Measurements from ENCODE around the gene MIF4GD.
"Not testable (repeated sequence)": the region's sequence is repeated elsewhere in the genome, so short reads cannot be mapped to it uniquely, and the experiment has no call there.

Gene MIF4GD

DNA sequence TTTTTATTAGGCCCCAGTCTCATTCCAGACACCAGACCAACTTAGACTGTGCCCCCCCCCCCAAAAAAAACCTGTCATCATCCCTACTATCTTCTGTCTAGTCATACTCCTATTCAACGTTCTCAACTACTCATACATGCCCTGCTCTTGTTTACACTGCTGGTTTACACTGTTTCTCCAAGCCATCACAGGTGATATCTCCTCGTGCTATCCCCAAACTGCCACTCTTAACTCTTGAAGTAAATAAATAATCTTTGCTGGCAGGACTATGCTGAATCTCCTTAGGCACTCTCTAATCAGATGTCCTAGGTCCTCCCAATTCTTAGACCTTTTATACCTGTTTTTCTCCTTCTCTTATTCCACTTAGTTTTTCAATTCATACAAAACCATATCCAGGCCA lies 13.8 kb downstream of the MIF4GD start:
- not testable (repeated sequence) for DNase-seq

DNA sequence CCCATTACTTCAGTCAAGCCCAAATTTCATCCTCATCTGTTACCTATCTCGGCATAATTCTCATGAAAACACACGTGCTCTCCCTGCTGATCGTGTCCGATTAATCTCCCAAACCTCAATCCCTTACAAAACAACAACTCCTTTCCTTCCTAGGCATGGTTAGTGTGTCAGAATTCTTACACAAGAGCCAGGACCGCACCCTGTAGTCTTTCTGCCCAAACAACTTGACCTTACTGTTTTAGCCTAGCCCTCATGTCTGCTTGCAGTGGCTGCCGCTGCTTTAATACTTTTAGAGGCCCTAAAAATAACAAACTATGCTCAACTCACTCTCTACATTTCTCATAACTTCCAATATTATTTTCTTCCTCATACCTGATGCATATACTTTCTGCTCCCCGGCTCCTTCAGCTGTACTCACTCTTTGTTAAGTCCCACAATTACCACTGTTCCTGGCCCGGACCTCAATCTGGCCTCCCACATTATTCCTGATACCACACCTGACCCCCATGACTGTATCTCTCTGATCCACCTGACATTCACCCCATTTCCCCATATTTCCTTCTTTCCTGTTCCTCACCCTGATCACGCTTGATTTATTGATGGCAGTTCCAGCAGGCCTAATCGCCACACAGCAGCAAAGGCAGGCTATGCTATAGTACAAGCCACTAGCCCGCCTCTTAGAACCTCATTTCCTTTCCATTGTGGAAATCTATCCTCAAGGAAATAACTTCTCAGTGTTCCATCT lies 14.9 kb downstream of the MIF4GD start:
- not testable (repeated sequence) for DNase-seq

DNA sequence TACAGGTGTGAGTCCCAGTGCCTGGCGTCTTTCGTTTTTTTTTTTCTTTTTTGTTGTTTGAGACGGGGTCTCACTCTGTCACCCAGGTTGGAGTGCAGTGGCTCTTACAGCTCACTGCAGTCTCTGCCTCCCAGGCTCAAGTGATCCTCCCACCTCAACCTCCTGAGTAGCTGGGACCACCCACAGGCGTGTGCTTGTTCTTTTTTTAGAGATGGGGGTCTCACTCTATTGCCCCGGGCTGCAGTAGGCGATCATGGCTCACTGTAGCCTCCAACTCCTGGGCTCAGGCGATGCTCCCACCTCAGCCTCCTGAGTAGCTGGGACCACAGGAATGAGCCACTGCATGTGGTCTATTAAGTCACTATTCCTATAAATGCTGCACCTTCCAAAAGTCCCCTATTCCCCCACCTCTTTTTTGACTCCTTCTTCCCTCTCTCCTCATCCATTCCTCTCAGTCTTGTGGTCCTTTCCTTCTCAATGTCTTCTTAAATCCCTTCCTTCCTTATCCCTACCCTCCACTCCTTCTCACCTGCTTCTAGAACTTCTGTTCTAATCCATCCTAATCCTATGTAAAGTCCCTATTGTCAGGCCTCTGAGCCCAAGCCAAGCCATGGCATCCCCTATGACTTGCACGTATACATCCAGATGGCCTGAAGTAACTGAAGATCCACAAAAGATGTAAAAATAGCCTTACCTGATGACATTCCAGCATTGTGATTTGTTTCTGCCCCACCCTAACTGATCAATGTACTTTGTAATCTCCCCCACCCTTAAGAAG lies 18.8 kb downstream of the MIF4GD start:
- DNase-seq, result no peak

DNA sequence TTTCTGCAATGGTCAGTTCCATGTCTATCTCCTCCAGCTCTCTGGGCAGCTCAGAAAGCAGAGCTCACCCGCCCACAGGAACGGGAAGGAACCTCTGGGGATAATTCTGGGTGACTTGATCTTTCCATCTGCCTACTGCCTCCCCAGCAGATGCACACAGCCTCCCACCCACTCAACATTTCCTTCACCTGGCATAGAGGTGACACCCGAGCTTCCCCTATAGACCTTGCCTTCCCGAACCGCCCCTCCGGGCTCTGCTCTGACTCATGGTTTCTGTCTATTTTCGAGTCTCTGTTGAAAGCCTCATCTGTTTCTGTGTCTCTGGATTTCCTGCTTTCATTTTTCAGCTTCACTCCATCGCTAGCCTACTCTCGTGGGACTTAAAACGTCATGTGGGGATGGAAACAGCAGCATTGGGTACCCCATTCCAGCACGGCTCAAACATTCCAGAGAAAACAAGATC lies 21.0 kb downstream of the MIF4GD start:
- DNase-seq, result peak; percentile 84 to 85

DNA sequence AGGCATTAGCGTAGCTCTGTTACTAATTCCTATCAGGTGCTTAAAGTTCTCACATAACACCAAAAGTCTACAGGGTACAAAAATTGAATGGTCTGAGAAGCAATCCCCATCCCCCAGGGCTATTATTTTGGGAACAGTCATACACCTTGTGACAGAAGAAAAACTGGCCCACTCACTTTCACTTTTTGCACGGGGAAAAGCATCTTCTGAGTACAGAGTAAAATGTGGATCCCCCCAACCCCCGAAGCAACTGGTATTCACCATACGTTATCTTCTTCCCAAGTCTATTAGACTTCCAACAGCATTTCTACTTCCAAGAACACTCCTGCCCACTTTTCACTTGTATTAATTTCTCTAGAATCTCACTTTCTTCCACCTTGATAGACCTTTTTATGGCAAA lies 21.5 kb downstream of the MIF4GD start:
- peak in 1 of 2 donors; percentile 39 for DNase-seq

DNA sequence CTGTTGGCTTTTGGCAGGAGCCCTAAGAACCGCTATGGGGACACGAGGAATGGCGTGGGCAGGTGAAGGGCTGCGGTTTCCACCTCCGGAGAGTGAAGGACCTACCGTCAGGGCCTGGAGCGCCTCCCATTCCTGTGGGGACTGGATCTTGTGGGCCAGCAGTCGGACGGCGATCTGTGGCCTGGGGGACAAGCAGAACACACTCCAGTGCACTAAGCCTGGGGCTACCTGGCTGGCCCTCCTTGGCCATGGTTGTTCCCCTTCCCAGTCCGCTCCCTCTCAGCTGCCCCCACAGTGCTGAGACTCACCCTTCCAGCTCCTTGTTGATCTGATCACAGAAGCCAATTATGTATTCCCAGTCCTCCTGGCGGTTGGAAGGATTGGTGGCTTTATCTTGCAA lies 24.6 kb downstream of the MIF4GD start:
- no peak for DNase-seq

DNA sequence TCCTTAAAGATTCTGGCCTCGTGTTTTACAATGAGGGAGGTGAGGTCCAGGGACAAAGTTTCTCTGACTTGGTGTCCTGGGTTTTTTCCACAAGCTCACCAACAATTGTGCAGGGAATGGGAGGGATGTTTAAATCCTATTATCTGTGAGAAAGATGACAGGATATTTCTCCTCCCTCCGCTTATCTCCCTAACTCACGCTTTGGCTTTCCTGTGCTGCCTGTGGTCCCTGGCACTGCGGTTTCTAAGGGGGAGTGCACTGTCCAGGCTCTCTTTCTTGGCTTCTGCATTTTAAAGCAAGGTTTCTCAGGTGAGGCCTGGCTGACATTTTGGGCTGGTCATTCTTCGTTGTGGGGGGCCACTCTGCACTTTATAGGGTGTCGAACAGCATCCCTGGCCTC lies 26.0 kb downstream of the MIF4GD start:
- DNase-seq, result no peak

DNA sequence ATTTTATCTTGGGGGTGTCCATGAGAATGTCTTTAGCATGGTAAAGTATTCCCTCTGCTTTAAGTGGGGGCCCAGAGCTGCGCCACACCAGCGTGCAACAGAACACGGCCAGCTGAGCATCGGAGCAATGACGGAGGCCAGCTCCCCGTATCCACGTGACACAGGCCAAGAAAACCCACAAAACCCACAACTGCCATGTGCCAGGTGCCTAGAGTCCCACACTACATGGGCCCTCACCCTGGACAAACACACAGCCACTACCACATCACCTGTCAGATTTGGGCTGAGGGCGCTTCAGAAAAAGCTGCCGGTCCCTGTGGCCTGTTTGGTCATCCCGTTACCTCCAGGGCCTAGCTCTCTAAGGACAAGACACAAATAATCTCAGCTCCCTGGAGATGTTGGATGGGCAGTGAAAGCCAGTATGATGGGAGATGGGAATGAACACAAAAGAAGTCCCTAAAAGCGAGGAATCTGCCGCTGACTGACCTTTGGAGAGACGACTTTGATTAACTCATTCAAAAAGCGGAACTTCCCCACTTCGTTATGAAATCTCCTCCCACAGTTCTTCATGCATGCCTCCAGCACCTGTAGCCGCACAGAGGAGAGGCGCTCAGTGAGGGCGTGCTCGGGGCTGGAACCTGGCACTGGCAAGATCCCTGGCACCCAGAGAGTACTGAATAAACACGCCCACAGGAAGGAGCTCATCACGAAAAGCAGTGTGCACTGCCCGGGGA lies 26.7 kb downstream of the MIF4GD start:
- peak in 1 of 2 donors; percentile 35 for DNase-seq

DNA sequence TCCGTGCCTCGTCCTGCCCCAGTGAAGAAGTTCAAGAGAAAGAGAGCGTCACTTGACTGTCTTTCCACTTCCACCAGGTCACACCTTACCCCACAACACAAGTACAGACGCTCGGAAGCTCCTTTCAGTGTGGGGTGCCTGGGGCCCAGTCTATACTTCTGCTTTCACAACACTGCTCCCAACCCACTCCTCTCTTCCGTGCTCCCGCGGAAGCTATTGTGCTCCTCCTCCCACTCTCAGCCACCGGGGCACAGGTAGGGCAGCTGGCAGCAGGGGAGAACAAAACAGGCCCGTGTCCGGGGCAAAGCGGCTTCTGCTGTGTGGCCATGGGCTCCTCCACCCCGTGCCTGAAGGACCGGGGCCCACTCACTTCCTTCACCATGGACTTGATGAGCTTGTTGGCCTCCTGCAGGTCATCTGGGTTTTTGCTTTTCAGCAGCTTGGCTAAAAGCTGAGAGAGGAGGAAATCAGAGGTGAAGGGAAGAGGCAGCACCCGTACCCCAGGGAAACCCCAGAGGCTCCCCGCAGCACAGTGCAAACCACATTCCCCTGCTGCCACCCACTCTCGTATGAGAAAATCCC lies 28.5 kb downstream of the MIF4GD start:
- peak; percentile 29 to 38 for DNase-seq

DNA sequence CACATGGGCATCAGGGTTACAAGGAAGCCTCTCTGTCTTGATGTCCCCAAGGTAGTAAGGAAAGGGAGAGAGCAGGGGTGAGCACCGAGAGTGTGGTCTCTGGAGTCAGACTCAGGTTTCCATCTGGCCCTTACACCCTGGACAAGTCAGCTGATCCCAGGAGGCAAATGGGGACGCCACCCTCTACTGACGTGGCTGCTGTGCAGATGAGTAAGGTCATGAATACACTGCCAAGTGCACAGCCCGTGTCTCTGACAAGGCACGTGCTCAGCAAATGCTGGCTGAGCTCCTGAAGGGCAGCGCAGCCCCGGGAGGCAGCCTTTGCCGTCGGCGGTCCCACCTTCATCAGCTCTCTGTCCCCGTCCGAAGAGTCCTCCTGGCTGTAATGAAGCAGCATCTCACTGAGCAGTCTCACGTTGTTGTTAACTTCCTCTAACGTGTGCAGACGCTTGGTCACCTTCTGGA lies 29.0 kb downstream of the MIF4GD start:
- peak in 1 of 2 donors; percentile 30 for DNase-seq

DNA sequence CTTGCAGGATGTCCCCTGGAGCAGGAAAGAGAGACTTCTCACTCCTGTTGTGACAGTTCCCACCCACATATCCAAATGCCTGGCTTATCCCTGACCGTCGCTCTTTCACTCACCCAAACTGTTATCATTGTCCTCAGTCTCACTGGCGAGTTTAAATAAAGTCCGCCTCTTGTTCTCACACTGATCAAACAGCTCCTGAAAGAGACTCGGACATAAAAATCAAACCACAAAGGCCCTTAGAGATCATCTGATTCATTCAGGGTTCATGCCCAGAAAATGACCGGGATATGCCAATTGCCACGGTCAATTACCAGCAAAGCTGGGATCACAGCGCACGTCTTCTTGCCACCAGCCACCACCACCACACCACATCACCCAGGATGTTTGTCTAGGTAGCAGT lies 29.5 kb downstream of the MIF4GD start:
- DNase-seq, result no peak

DNA sequence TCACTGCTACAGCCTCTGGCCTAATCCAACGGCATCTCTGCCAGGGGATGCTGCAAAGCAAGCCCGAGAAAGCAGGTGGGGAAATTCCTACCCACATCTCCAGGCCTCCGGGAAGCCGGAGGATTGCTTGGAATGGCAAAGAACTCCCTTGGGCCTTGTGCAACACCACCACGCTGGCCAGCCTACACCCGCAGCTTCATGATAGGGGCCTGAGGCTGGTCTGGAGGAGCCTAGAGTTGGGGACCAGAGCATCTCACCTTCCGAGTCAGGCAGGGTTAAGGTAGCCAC lies 29.9 kb downstream of the MIF4GD start:
- DNase-seq, result no peak

DNA sequence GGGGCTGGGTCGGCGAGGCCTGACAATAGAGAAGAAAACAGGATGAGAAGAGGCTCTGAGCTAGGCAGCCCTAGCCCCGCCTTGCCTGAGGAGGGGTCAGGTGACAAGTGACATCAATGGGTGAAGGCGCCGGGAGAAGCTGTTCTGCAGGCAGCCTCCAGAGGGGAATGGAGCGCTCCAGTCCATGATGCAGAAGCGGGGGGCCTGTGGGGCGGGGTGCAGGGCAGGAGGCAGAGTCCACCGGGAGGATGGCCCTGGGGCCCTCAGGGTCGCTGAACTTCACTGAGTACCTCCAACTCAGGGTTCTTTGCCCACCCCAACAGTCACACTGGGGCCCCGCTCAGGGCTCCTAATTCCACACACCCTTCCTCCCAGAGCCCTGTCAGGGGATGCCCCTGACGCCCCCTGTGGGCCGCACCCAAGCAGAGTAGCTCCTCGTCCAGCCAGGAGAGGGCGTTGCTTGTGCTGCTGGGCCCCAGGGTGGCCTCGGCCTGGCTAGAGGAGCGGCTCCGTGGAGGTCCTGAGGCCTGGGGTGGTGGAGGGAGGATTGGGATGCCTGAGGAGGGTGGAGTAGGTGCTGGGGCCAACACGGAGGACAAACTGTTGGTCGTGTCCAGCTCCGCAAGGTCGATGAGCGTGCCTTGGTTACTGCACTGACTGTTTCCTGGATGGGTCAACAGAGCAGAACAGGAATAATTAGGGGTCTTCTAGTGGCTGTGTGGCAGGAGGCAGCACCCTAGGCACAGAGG lies 30.5 kb downstream of the MIF4GD start:
- peak; percentile 59 to 61 for DNase-seq

DNA sequence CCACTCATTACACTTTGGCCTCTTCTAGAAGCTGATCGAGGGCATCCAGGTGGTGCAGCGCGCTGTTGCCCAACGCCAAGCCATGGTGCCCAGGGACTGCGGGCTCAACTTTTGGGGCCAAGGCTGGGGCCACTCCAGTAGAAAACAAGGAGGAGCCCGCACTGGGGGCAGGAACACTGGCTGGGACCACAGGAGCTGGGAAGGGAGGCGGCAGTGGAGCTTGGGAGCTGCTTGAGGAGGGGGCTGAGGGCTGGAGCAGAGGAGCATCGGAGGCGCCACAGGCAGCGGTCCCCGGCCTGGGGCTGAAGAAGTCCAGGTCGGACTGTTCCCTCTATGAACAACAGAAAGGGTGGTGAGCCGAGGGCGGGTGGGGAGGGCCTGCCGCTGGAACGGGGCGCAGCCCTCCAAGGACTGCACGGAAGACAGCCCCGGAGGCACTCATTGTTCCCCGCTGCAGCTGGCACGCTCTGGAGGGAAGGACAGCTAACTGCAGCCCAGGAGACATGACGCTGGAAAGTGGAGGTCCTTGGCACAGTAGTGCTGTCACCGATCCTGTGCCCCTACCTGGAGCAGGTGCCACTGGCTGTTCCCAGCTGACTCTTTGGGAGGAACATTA lies 31.1 kb downstream of the MIF4GD start:
- no peak for DNase-seq

DNA sequence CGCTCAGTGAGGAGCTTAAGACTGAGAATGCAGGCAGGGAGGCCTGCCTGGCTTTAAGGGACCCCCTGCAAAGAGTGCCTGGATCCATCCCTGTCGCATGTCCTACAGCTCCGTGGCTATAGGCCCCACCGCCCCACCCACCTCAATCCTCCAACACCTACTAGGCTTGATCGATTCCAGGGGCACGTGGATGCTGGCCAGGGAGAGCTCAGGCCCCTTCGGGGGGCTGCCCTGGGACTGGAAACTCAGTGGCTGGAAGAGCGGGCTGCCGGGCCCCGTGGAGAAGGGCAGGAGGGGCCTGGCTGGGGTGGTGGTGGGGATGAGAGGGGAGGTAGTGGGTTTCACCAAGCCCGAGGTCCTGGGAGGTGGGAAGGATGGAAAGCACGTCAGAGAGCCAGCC lies 31.8 kb downstream of the MIF4GD start:
- DNase-seq, result no peak

DNA sequence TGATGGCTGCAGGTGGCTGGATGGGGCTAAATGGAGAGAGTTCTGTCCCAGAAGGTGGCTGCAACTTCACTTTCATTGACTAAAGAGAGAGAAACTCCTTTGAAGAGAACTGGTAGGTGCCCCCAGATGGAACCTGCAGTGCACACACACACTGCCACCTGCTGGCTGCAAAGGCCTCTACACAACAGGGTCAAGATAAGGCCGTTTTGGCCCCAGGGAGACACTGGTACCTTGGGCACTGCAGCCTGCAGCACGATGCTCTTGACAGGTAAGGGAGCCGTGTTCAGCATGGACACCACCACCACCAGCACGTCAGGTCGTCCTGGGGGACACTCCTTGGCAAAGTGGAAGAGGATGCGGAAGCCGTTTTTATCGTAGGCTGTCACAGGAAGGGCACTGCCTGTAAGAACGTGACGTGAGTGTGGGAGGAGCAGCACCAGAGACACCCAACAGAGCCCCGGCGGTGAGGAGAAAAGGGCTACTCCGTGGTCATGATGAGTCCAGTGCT lies 32.3 kb downstream of the MIF4GD start:
- peak; percentile 67 to 71 for DNase-seq

DNA sequence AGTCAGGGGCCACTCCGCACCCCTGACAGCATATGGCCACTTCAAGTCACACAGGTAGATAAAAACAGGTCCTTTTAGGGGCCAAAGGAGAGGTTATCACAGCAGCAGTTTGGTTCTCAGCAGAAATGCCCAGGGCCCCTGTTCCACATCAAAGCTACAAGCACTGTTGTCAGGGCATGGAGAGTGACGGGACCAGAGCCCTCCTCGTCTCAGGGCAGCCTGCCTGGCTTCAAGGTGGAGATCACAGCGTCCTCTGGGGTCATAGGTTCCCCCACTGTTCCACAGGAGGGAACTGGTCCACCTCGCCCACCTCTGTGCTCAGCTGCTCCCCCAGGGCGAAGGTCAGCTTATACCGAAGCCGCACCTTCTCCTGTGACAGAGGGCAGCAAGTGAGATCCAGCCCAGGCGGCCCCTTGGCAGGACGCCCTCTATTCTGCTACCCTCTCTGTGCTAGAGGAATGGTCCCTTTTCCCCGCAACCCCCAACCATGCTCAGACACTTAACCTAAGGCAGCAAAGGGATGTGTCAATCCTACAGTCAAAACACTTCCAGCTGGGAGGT lies 32.9 kb downstream of the MIF4GD start:
- DNase-seq, result no peak

DNA sequence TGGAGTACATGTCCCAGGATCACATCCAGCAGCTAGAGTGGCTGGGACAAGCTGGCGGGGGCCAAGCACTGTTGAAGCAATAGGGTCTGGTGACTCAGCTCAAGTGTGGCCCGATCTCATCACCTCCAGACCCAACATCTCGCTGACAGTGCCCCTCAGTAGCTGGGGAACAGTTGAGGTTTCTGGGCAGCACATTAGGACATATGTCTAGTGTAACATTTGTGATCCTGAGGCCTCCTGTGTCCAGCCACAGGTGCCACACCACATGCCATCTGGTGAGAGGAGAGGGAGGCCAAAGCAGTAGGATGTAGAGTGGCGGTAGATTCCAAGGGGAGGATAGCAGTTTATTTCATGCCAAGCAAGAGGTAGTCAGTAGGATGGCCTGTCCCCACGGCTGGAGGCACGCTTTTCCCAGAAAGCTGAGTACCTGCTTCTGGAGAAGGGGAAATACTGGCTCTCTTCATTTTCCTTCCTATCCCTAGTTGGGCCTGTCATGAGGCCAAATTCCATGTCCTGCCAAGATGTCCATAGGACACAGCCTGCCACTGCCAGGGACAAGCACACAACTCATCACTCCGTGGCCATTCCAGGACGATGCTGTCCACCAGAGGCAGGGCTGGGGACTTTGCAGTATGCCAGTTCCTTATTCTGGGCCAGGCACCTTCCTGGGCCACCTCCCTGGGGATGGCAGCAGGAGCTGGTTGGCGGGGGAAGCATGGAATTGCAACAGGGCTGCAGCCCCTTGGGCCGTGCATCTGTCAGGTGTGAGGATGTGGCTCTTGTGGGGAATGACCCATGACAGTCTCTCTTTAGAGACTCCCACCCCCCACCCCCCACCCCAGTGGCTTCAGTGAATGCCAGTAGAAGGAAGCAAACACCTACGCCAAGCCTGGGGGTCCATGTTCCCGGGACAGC lies 33.7 kb downstream of the MIF4GD start:
- DNase-seq, result no peak

DNA sequence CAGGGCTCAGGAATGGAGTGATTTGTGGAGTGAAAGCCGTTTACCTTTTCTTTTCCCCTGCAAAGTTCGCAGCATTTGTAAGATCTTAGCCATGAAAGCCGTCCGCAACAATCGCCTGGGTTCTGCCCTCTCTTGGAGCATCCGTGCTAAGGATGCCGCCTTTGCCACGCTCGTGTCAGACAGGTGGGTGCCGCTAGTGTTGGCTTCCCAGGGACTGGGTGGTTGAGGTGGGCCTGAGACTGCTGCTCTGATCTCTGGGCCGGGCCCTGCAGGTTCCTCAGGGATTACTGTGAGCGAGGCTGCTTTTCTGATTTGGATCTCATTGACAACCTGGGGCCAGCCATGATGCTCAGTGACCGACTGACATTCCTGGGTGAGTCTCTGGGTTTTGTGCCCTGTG lies 38.2 kb downstream of the MIF4GD start:
- DNase-seq, result no peak

DNA sequence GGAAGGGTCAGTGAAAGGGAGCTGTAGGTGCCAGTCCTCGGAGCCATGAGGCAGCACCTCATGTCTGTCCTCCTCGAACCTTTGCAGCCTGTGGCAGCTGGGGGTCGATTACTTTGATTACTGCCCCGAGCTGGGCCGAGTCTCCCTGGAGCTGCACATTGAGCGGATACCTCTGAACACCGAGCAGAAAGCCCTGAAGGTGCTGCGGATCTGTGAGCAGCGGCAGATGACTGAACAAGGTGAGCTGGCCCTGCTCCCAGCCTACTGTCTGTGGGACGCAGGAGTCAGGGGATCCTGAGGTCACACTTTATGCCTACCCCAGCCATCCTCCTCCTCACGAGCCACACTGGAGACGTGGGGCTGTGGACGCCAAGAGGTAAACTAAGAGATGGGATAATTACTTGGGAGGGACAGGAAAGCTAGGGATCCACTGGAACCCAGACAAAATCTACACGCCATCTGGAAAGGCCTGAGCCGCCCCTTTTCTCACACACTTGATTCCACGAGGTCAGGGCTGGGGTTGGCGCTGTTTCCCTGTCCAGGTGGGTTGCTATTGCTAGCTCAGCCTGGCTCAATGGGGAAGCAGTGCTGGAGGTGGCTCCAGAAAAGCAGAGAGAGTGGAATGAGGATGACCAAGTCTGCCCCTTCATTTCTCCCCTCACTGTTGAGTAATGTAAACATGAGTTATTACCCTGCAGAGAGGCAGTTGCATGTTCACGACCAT lies 39.1 kb downstream of the MIF4GD start:
- no peak for DNase-seq
